SK-N-SH (cell line): ENCODE measurements around the gene ARL17B.
"Not testable (repeated sequence)": the region's sequence is repeated elsewhere in the genome, so short reads cannot be mapped to it uniquely, and the experiment has no call there.

Experiments used
- EP300 ChIP-seq, 2 experiments: IDR thresholded peaks; 2 replicates each; pipeline versions ENCODE4 v1.4.0 to v1.6.1; 2012; ENCODE audit warnings: borderline replicate concordance in 1 of 2, low read depth in 1 of 2, low read length in 1 of 2
- POLR2AphosphoS5 ChIP-seq: IDR thresholded peaks from 2 replicates; pipeline ENCODE4 v1.6.1; 2012; ENCODE audit warnings: low read depth, low read length
- RAD21 ChIP-seq: IDR thresholded peaks from 2 replicates; pipeline ENCODE4 v1.6.1; 2012; ENCODE audit warnings: mild to moderate bottlenecking, low read length
- SMC3 ChIP-seq: IDR thresholded peaks from 2 replicates; pipeline ENCODE4 v1.6.1; 2012; ENCODE audit warnings: low read depth, low read length, improper control_type of control experiment
- TAF1 ChIP-seq: IDR thresholded peaks from 2 replicates; pipeline ENCODE4 v1.6.1; 2012; ENCODE audit warnings: low read depth, mild to moderate bottlenecking, low read length, moderate library complexity, borderline replicate concordance
- YY1 ChIP-seq: IDR thresholded peaks from 2 replicates; pipeline ENCODE4 v1.4.0; 2012; ENCODE audit warnings: low read depth, mild to moderate bottlenecking
- TF ChIP-seq, protein P1 (sequence below): fragments of 200-600 bp; sonication (generic); IDR thresholded peaks from 2 replicates; pipeline ENCODE4 v1.6.1; 2017; ENCODE audit warnings: antibody characterized with exemption, mild to moderate bottlenecking, moderate library complexity

DNA sequence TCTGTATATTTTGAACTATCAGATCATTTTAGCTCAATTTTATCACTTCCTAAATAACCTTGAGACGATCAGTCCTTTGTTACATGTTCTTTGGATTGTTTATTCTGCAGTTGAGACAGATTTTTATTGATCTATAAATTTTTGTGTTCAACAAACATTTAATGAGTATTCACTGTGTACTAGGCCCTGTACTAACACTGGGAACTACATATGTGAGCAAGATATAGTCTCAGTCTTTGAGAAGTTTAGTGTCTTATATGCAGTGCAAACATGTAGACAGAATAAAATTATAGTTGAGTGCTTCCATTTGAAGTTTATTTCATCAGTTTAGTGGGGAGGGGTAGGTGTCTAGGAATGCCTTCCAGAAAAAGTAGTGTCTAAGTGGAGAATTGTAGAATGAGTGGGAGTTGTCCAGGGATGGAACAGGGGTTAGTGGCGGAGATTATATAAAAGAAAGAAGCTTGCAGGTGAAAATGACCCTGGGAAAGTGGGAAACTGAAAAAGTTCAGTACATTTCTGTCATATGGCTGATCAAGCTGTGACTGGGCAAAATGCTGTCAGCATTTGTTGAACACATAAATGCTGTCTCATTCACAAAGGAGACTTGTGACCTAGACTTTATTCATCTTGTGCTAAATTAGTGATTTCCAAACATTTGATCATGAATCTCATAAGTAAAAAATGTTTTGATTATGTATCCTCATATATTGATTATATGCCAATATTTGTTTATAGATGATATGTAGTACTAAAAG, 39.6 kb upstream of the ARL17B start:
- TF ChIP-seq, protein P1, sequence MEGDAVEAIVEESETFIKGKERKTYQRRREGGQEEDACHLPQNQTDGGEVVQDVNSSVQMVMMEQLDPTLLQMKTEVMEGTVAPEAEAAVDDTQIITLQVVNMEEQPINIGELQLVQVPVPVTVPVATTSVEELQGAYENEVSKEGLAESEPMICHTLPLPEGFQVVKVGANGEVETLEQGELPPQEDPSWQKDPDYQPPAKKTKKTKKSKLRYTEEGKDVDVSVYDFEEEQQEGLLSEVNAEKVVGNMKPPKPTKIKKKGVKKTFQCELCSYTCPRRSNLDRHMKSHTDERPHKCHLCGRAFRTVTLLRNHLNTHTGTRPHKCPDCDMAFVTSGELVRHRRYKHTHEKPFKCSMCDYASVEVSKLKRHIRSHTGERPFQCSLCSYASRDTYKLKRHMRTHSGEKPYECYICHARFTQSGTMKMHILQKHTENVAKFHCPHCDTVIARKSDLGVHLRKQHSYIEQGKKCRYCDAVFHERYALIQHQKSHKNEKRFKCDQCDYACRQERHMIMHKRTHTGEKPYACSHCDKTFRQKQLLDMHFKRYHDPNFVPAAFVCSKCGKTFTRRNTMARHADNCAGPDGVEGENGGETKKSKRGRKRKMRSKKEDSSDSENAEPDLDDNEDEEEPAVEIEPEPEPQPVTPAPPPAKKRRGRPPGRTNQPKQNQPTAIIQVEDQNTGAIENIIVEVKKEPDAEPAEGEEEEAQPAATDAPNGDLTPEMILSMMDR, result not testable (repeated sequence)
- not testable (repeated sequence) for TF ChIP-seq RAD21; EP300 (IDR thresholded peaks at IDR 0.05; ENCODE audit: borderline replicate concordance in 1 of 2, low read depth in 1 of 2, low read length in 1 of 2); TAF1; SMC3; POLR2AphosphoS5; YY1
